Activated CD4-positive, alpha-beta T cell treated with anti-CD3 and anti-CD28 coated beads for 48 hours (primary cell): Measurements from ENCODE around the gene SEM1.
"Not testable (repeated sequence)": the region's sequence is repeated elsewhere in the genome, so short reads cannot be mapped to it uniquely, and the experiment has no call there.

Experiments
- DNase-seq: peaks from one replicate; pipeline ENCODE4 v3.0.0-alpha.2; 2020

Gene SEM1

GRCh38 chr7:96658022-96658412, 51.6 kb downstream of the SEM1 start:
- DNase-seq, result no peak

GRCh38 chr7:96657347-96658021, 52.2 kb downstream of the SEM1 start:
- no peak for DNase-seq

GRCh38 chr7:96655956-96656355, 53.7 kb downstream of the SEM1 start:
- no peak for DNase-seq

DNA sequence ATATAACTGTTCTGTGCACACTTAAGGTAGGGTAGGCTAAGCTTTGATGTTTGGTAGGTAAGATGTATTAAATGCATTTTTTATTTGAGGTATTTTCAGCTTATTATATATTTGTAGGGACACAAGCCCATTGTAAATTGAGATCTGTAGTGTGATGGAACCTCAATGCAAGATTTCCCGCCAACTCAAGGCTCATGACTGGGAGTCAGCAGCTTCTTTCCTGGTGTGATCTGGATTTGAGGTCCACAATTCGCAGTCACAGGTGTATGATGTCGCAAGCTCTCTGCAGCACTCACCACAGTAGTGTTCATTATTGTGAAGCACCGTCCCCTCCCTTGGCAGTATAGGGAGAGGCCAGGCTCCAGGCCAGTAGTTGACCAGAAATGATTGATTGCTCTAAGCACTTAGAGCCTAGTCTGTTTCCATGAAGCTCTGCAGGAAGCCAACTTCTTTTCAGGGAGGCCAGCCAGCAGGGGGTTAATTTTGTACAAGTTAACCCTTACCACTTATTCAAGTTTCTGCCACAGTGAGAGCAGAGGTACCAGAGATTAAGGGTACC, 54.9 kb downstream of the SEM1 start:
- no peak for DNase-seq

- DNase-seq, result no peak
Observed at GRCh38 chr7:96649981-96650380, 59.7 kb downstream of the SEM1 start.

GRCh38 chr7:96648784-96649183, 60.9 kb downstream of the SEM1 start:
- no peak for DNase-seq

- DNase-seq, result no peak
Observed at GRCh38 chr7:96647733-96648132, 61.9 kb downstream of the SEM1 start.

GRCh38 chr7:96645084-96645483, 64.6 kb downstream of the SEM1 start:
- DNase-seq, result no peak

DNA sequence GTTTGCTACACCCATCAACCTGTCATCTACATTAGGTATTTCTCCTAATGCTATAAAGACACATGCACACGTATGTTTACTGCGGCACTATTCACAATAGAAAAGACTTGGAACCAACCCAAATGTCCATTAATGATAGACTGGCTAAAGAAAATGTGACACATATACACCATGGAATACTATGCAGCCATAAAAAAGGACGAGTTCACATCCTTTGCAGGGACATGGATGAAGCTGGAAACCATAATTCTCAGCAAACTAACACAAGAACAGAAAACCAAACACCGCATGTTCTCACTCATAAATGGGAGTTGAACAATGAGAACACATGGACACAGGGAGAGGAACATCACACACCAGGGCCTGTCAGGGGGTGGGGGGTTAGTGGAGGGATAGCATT, 66.2 kb downstream of the SEM1 start:
- not testable (repeated sequence) for DNase-seq

DNA sequence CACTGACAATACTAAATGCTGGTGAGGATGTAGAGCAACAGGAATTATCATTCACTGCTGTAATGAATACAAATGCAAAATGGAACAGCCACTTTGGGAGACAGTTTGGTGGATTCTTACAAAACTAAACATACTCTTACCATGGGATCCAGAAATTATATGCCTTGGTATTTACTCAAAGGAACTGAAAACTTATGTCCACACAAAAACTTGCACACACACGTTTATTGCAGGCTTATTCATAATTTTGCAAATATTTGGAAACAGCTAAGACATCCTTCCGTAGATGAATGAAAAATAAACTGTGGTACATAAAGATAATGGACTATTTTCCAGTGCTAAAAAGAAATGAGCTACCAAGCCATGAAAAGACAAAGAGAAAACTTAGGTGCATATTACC, 69.6 kb downstream of the SEM1 start:
- DNase-seq, result no peak
